A549 (cell line): ENCODE data around the gene ARHGAP4. TPM values are rescaled to one million over a fixed set of nuclear protein-coding genes. Genes with fewer than 3 reads are reported as not detected.

ENCODE experiments used
- ATAC-seq, 2 experiments: fragments of 200-7000 bp in 1 of 2; fragments of >200 bp in 1 of 2; cut with Nextera tagmentation in 1 of 2; cut with Tn5 transposase in 1 of 2; 3 replicates each; pipeline versions ENCODE4 v1.8.0 to v1.9.1; 2018 to 2020; ENCODE audit warnings: mild to moderate bottlenecking in 1 of 2, moderate library complexity in 1 of 2
- CTCF ChIA-PET: fragments of 300-600 bp; sonication (Branson Sonifier 250); formaldehyde crosslinking; extraction: SDS; loops from one replicate; lab custom pipeline; 2021; ENCODE audit warnings: antibody characterized with exemption, inconsistent platforms; lab: Yijun Ruan, JAX
- POLR2A ChIA-PET: fragments of 350-600 bp; formaldehyde crosslinking; extraction: SDS; loops from one replicate; lab custom pipeline; 2021; ENCODE audit warnings: antibody characterized with exemption, inconsistent platforms; lab: Yijun Ruan, JAX
- DNase-seq, 2 experiments: peaks; one replicate each; pipeline versions ENCODE4 v3.0.0 to v3.0.0-alpha.2; 2011 to 2016; ENCODE audit warnings: low read depth in 1 of 2, low spot score in 1 of 2
- FAIRE-seq: peaks from 2 replicates; lab custom pipeline; 2011; peaks lifted over from hg19 to GRCh38; lab: Jason Lieb, UNC
- H3K27ac ChIP-seq, 2 experiments: fragments of >200 bp; sonication (Bioruptor Twin); formaldehyde crosslinking; 3 replicates each; pipeline ENCODE4 v1.5.1; 2016 to 2017
- H3K4me1 ChIP-seq: fragments of >200 bp; sonication (Bioruptor Twin); formaldehyde crosslinking; 3 replicates; pipeline ENCODE4 v1.6.1; 2016
- H3K4me2 ChIP-seq: fragments of >200 bp; sonication (Bioruptor Twin); formaldehyde crosslinking; 3 replicates; pipeline ENCODE4 v1.6.1; 2016
- H3K4me3 ChIP-seq: fragments of >200 bp; sonication (Bioruptor Twin); formaldehyde crosslinking; 3 replicates; pipeline ENCODE4 v1.5.1; 2016
- H3K9me3 ChIP-seq: fragments of >200 bp; sonication (Bioruptor Twin); formaldehyde crosslinking; 3 replicates; pipeline ENCODE4 v1.6.1; 2016
- CBX2 ChIP-seq: fragments of 200-600 bp; sonication (generic); IDR thresholded peaks from 2 replicates; pipeline ENCODE4 v1.6.1; 2016; ENCODE audit warnings: low read depth, mild to moderate bottlenecking, borderline replicate concordance
- EHF ChIP-seq: fragments of 250-450 bp; sonication (Bioruptor Pico); IDR thresholded peaks from 2 replicates; pipeline ENCODE4 v1.5.0; 2020; ENCODE audit warnings: mild to moderate bottlenecking
- EHMT2 ChIP-seq: fragments of 200-600 bp; sonication (generic); IDR thresholded peaks from 2 replicates; pipeline ENCODE4 v1.6.1; 2016; ENCODE audit warnings: antibody characterized with exemption, low read depth, mild to moderate bottlenecking, moderate library complexity
- ELK1 ChIP-seq: fragments of 150-350 bp; IDR thresholded peaks from 2 replicates; pipeline ENCODE4 v1.6.1; 2014; ENCODE audit warnings: low read depth, mild to moderate bottlenecking, low read length
- FOSB ChIP-seq: fragments of 250-450 bp; sonication (Bioruptor Pico); IDR thresholded peaks from 2 replicates; pipeline ENCODE4 v1.5.0; 2020; ENCODE audit warnings: mild to moderate bottlenecking, moderate library complexity
- HDAC2 ChIP-seq: fragments of 200-600 bp; sonication (generic); IDR thresholded peaks from 2 replicates; pipeline ENCODE4 v1.6.1; 2016
- HES2 ChIP-seq: fragments of >200 bp; sonication (Bioruptor Twin); formaldehyde crosslinking; IDR thresholded peaks from 2 replicates; pipeline ENCODE4 v1.6.1; 2016
- HOXA7 ChIP-seq: fragments of 250-450 bp; sonication (Bioruptor Pico); IDR thresholded peaks from 2 replicates; pipeline ENCODE4 v1.5.0; 2020; ENCODE audit warnings: mild to moderate bottlenecking, moderate library complexity
- HOXB5 ChIP-seq: fragments of 250-450 bp; sonication (Bioruptor Pico); IDR thresholded peaks from 2 replicates; pipeline ENCODE4 v1.5.0; 2020; ENCODE audit warnings: mild to moderate bottlenecking, moderate library complexity
- JUNB ChIP-seq: fragments of >200 bp; sonication (Bioruptor Twin); formaldehyde crosslinking; IDR thresholded peaks from 2 replicates; pipeline ENCODE4 v1.6.1; 2016
- KDM5A ChIP-seq: fragments of 200-600 bp; sonication (generic); IDR thresholded peaks from 2 replicates; pipeline ENCODE4 v1.6.1; 2016; ENCODE audit warnings: antibody characterized with exemption, mild to moderate bottlenecking
- MYC ChIP-seq: IDR thresholded peaks from 2 replicates; pipeline ENCODE4 v1.6.1; 2012; ENCODE audit warnings: mild to moderate bottlenecking, inconsistent platforms, low read length, improper control_type of control experiment, borderline replicate concordance
- NR3C1 ChIP-seq: fragments of >200 bp; sonication (Bioruptor Twin); formaldehyde crosslinking; IDR thresholded peaks from 3 replicates; pipeline ENCODE4 v1.6.1; 2017
- PBX3 ChIP-seq: IDR thresholded peaks from 2 replicates; pipeline ENCODE4 v1.6.1; 2012
- PHF8 ChIP-seq: fragments of 200-600 bp; sonication (generic); IDR thresholded peaks from 2 replicates; pipeline ENCODE4 v1.6.1; 2016; ENCODE audit warnings: low read depth, mild to moderate bottlenecking, antibody characterized with exemption, moderate library complexity, borderline replicate concordance
- POLR2A ChIP-seq: IDR thresholded peaks from 2 replicates; pipeline ENCODE4 v1.6.1; 2012; ENCODE audit warnings: mild to moderate bottlenecking, low read length
- POLR2AphosphoS2 ChIP-seq: conservative IDR thresholded peaks from 2 replicates; pipeline ENCODE4 v1.6.1; 2012; ENCODE audit warnings: low read length, improper control_type of control experiment, inconsistent platforms
- RARB ChIP-seq: fragments of 250-450 bp; sonication (Bioruptor Pico); IDR thresholded peaks from 2 replicates; pipeline ENCODE4 v1.8.0; 2021; ENCODE audit warnings: mild to moderate bottlenecking, moderate library complexity
- REST ChIP-seq: fragments of 200-600 bp; sonication (generic); IDR thresholded peaks from 2 replicates; pipeline ENCODE4 v1.6.1; 2016; ENCODE audit warnings: antibody characterized with exemption, mild to moderate bottlenecking, moderate library complexity
- RFX5 ChIP-seq: fragments of 450-650 bp; IDR thresholded peaks from 2 replicates; pipeline ENCODE4 v1.7.1; 2014; ENCODE audit warnings: antibody characterized with exemption, mild to moderate bottlenecking, moderate library complexity
- ZNF302 ChIP-seq: fragments of 250-450 bp; sonication (Bioruptor Pico); IDR thresholded peaks from 2 replicates; pipeline ENCODE4 v1.9.0; 2021; ENCODE audit warnings: inconsistent platforms, mild to moderate bottlenecking, moderate library complexity
- WGBS: methylation state at CpG from one replicate; pipeline ENCODE4 v1.1.6; 2017; ENCODE audit errors: missing lambda C conversion rate; 5-methylcytosine and 5-hydroxymethylcytosine counted together
- polyA plus RNA-seq, 4 experiments: library from polyadenylated mRNA; depleted of rRNA in 3 of 4; stranded (reverse); fragments of >200 nt; fragmentation: RNase III in 1 of 4; extraction: RNeasy Plus Mini Kit Qiagen cat#74134 plus additional on column Dnase treatment in 1 of 4; gene quantifications; 2 replicates in 3 of 4; 3 replicates in 1 of 4; pipeline ENCODE4 v1.2.3, GENCODE V29; 2011 to 2017

Gene ARHGAP4
- polyA plus RNA-seq, 2 of the 4 experiments (the other 2 are of a cell fraction) = 0.78 to 0.98 TPM

- Histone ChIP-seq H3K9me3 (no peaks in the 10 kb centered on the region), H3K27ac (no peak overlapping the region; a peak in 1 of 6 replicates), H3K4me1 (peaks cover 3% of the 10 kb centered on the region; the same call in 1 of the 3 replicates), H3K4me2 (no peak overlapping the region)
- FAIRE-seq = no peak
- WGBS = 92% methylated on average over 18 of the region's 24 CpGs
- ATAC-seq = no peak
- CTCF ChIA-PET = interaction anchor here (0.6 to 17.9 kb wide), 30 partner anchors 12 to 1005 kb away, joined by 3 to 363 read pairs (median 4); partner anchors contain the start of genes ARHGAP4, HCFC1, NAA10 and PLXNB3
- TF ChIP-seq FOSB (CRISPR knock-in tag) = no peak
- no peak for TF ChIP-seq POLR2A
- TF ChIP-seq PHF8 = no peak
- no peak for TF ChIP-seq MYC
- no peak for TF ChIP-seq RFX5
- TF ChIP-seq ELK1 = no peak
- no peak for TF ChIP-seq ZNF302 (CRISPR knock-in tag)
- TF ChIP-seq NR3C1 = no peak
- TF ChIP-seq HDAC2 = no peak
- no peak for TF ChIP-seq EHF
- TF ChIP-seq KDM5A = no peak
- no peak for TF ChIP-seq HOXB5 (CRISPR knock-in tag)
- no peak for TF ChIP-seq RARB
- no peak for TF ChIP-seq HES2
- TF ChIP-seq HOXA7 (CRISPR knock-in tag) = no peak
- TF ChIP-seq EHMT2 = no peak
- no peak for TF ChIP-seq PBX3
- TF ChIP-seq REST = no peak
- no peak for TF ChIP-seq JUNB
- TF ChIP-seq, all 56 proteins: peak for 0
- POLR2A ChIA-PET = no interaction called here
- DNase-seq = no peak
- H3K4me3 ChIP-seq = no peak overlapping the region
These were observed 20.2 kb upstream of the ARHGAP4 start for GRCh38 chrX:153945956-153946943.

GRCh38 chrX:153944800-153945150 is 18.7 kb upstream of the ARHGAP4 start:
- Histone ChIP-seq H3K4me1 (peaks cover 3% of the 10 kb centered on the region; the same call in 1 of the 3 replicates), H3K27ac (no peak overlapping the region), H3K9me3 (no peaks in the 10 kb centered on the region), H3K4me2 (no peak overlapping the region), H3K4me3 (no peak overlapping the region)
- ChIA-PET POLR2A (interaction anchor here (0.6 to 0.8 kb wide), 2 partner anchors 10 to 22 kb away, joined by 3 read pairs; partner anchors contain the start of gene NAA10), CTCF (interaction anchor here (0.6 to 17.9 kb wide), 8 partner anchors 8 to 1003 kb away, joined by 3 to 363 read pairs (median 10); partner anchors contain the start of genes ARHGAP4, NAA10 and PLXNB3)
- DNase-seq = no peak
- FAIRE-seq = no peak
- WGBS = 94% methylated on average over 1 of the region's 6 CpGs
- TF ChIP-seq CBX2 = no peak
- TF ChIP-seq POLR2AphosphoS2 = no peak
- no peak for ATAC-seq
